GM18508 (cell line): Measurements from ENCODE around the gene ASH1L.
"Not testable (repeated sequence)": the region's sequence is repeated elsewhere in the genome, so short reads cannot be mapped to it uniquely, and the experiment has no call there.

Source experiments
- ATAC-seq: cut with Tn5 transposase; IDR thresholded peaks from one replicate; pipeline ENCODE4 v1.9.1; 2021; ENCODE audit warnings: moderate number of reproducible peaks; ENCODE audit not compliant: insufficient read depth, unreplicated experiment

Gene ASH1L

GRCh38 chr1:155360051-155360450, 202.6 kb downstream of the ASH1L start:
- ATAC-seq: no peak

DNA sequence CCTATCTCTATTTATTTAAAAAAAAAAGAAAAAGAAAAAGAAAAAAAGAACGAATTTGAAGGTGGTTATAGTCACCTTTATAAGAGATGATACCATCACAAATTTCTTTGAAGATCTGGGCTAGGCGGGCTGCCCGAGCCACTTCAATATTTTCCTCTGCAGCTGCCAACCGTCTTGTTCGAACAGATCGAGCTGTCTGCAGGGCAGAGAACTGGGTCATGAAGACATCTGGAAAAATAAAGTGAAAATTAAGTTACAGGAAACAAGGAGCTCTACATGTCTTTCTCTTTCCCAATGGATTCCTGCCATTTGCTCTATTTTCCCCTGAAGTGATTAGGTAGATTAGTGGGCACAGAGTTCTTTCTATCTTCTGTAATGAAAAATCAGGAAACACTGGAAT, 210.0 kb downstream of the ASH1L start:
- no peak for ATAC-seq

GRCh38 chr1:155342842-155343241, 219.8 kb downstream of the ASH1L start:
- no peak for ATAC-seq

- no peak for ATAC-seq
These were observed 223.0 kb downstream of the ASH1L start for GRCh38 chr1:155339515-155340097.

DNA sequence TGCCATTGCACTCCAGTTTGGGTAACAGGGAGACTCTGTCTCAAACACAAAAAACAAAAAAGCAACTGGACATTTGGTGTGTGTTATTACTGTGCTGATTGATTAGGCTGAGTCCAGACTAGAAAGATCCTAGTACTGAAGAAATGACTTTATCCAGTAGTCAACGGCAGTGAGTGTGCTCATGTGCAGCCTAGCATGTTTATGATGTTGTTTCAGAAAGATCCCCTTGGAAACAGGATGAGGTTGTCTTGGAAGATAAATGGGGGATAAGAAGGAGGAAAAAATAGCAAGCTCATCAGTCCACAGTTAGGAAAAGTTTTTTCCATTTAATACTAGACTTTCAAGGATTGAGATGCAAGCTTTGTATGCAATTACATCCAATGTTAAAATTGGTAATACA, 227.6 kb downstream of the ASH1L start:
- ATAC-seq: no peak

GRCh38 chr1:155329980-155330598, 232.5 kb downstream of the ASH1L start:
- ATAC-seq: no peak

DNA sequence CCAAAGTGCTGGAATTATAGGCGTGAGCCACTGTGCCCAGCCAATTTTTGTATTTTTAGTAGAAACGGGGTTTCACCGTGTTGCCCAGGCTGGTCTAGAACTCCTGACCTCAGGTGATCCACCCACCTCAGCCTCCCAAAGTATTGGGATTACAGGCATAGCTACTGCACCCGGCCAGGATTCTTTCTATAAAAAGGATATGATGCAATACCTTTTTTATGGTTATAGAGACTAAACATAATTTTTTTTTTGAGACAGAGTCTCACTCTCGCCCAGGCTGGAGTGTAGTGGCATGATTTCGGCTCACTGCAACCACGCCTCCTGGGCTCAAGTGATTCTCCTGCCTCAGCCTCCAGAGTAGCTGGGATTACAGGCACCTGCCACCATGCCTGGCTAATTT, 233.7 kb downstream of the ASH1L start:
- ATAC-seq: not testable (repeated sequence)

- no peak for ATAC-seq
These were observed 234.6 kb downstream of the ASH1L start for GRCh38 chr1:155327981-155328380.

DNA sequence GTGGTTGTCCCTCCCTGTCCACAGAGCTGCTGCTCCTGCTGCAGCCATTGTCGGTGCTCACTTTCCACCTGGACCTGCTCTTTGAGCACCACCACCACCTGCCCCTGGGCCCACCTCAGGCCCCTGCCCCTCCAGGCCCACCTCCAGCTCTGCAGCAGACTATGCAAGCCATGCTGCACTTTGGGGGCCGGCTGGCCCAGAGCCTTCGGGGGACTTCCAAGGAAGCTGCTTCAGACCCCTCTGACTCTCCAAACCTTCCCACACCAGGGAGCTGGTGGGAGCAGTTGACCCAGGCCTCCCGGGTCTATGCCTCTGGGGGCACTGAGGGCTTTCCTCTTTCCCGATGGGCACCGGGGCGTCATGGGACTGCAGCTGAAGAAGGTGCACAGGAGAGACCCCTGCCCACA, 236.0 kb downstream of the ASH1L start:
- ATAC-seq: no peak

DNA sequence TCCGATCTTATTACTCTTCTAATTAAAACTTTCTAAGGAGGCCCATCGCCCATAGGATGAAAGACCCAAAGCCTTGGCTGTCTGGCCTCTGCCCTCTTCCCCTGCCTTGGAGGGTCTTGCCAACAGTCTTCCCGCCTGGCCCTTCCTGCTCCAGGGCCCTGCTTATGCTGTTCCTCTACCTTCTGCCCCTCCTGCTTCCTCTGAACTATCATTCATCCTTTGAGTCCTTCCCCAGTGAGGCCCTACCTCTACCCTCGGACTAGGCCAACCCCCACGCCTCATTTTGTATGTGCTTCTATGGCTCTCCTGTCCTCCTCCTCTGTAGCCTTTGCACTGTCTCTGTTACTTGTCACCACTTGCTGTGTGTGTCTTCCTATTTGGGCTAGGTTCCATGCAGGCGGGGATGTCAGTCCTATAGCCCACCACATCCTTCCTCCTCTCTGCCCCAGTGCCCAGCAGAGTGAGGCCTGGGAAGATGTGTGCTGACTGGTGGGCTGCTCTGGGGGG, 236.5 kb downstream of the ASH1L start:
- ATAC-seq: no peak

- ATAC-seq: no peak
These were observed 237.1 kb downstream of the ASH1L start for GRCh38 chr1:155325603-155325893.

GRCh38 chr1:155324717-155325602, 237.6 kb downstream of the ASH1L start:
- no peak for ATAC-seq

DNA sequence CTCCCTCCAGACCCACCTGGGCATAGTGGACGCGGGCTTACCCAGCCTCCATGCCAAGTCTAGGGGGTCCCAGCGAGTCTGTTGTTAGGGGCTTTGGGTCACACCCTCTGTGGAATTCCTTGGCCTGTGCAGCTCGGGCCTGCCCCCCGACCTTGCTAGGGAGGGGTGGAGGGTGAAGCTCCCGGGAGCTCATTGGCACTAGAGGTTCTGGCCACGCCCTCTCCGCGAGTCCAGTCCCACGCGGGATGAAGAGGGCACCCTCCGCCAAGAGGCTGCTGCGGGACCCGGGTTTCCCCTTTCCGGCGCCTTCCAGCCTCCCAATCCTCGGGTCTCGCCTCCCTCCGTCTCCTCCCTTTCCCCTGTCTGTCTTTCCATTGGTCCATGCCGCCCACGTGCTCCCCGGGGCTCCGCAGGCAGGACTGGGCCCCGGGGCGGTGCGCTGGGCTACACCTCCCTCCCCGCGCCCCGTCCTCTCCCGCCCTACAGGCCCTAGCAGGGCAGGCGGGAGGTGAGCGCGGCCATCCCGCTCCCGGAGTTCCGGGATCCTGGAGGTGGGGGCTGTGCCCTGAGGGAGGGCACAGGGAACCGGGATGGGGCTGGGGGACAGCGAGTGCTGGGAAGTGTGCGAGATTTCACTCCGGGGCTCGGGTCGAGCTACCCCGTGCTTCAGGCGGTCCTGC, 238.4 kb downstream of the ASH1L start:
- ATAC-seq: no peak

GRCh38 chr1:155323729-155324036, 238.9 kb downstream of the ASH1L start:
- ATAC-seq: no peak

DNA sequence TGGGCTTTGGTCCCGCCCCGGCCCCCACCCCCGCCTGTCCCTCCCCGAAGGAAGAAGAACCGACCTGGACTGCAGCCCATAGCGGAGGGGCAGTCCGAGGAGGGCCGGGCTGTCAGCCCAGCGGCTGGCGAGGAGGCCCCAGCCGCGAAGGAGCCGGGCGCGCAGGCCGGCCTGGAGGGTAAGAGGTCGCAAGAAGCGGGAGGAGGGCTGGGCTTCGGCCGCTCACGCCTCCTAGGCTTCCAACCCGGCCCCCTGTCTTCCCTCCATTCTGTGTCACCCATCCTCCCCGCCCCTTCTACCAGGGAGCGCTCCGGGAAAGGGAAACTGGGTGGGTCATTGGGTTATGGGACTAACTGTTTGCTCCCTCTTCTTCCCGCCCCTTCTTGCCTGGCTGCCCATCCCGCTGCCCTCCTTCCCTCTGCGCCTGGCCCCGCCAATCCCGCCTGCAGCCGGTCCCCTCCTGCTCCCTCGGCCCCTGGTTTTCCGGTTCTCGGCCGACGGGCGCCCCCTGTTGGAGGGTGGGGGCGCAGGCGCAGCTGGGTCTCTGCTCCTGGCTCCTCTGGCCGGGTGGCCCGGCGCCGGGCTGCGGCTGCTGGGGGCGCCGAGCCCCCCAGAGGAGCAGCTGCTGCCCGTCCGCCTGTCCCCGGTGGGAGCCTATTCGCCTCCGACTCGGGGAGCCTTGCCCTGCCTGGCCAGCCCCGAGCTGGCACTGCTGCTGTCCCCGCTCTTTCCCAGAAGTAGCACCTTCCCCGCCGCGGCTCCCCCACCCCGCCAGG, 239.5 kb downstream of the ASH1L start:
- no peak for ATAC-seq

- no peak for ATAC-seq
These were observed 240.0 kb downstream of the ASH1L start for GRCh38 chr1:155322571-155322952.

DNA sequence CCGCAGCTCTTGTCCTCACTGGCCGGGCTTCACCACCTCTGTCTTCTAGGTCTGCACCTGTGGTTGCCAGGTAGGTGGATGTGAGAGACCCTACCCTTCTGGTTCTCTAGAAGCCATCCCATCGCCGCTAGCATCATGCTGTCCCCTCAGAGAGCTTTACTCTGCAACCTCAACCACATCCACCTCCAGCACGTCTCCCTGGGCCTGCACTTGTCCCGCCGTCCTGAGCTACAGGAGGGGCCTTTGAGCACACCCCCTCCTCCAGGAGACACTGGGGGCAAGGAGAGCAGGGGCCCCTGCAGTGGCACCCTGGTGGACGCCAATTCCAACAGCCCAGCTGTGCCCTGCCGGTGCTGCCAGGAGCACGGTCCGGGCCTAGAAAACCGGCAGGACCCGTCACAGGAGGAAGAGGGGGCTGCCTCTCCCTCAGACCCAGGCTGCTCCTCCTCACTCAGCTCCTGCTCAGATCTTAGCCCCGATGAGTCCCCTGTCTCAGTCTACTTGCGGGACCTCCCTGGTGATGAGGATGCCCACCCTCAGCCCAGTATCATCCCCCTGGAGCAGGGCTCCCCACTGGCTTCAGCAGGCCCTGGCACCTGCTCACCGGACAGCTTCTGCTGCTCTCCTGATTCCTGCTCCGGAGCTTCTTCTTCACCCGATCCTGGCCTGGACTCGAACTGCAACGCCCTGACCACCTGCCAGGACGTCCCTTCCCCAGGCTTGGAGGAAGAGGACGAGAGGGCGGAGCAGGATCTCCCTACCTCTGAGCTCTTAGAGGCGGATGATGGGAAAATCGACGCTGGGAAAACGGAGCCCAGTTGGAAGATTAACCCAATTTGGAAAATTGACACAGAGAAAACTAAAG, 240.7 kb downstream of the ASH1L start:
- ATAC-seq: no peak

GRCh38 chr1:155320661-155321617, 241.7 kb downstream of the ASH1L start, which contains the start of gene RUSC1:
RUSC1 (plus strand) TSS chr1:155320894; CDS start chr1:155321774, 880 bp downstream.
- no peak for ATAC-seq
